Stimulated activated memory B cell treated with anti-CD40 and anti-IgM and Interleukin-4, amounts not matched to agents 10 μg/mL and 1 μg/mL and 100 μg/mL, for 72 hours (primary cell): ENCODE measurements around the gene RSRC1.
"Not testable (repeated sequence)": the region's sequence is repeated elsewhere in the genome, so short reads cannot be mapped to it uniquely, and the experiment has no call there.

Source experiments
- ATAC-seq: fragments of 150-1000 bp; cut with Tn5 transposase; 2 replicates; pipeline ENCODE4 v1.10.0; 2021
- H3K27ac Mint-ChIP-seq: one replicate; pipeline ENCODE4 v1.8.0; 2022; ENCODE audit warnings: mild to moderate bottlenecking, mixed read lengths
- H3K27me3 Mint-ChIP-seq: one replicate; pipeline ENCODE4 v1.8.0; 2022; ENCODE audit warnings: mixed read lengths
- H3K36me3 Mint-ChIP-seq: one replicate; pipeline ENCODE4 v1.8.0; 2022; ENCODE audit warnings: mixed read lengths
- H3K4me1 Mint-ChIP-seq: one replicate; pipeline ENCODE4 v1.8.0; 2022; ENCODE audit warnings: mixed read lengths
- H3K4me3 Mint-ChIP-seq: one replicate; pipeline ENCODE4 v1.8.0; 2022; ENCODE audit warnings: mild to moderate bottlenecking, moderate library complexity, mixed read lengths
- H3K9me3 Mint-ChIP-seq: one replicate; pipeline ENCODE4 v1.8.0; 2022; ENCODE audit warnings: mixed read lengths

RSRC1 gene

GRCh38 chr3:158483701-158484235 lies 373.9 kb downstream of the RSRC1 start:
- no peak overlapping the region for H3K27ac Mint-ChIP-seq
- ATAC-seq = no peak
- no peak overlapping the region for H3K4me3 Mint-ChIP-seq
- no peaks in the 10 kb centered on the region for H3K36me3 Mint-ChIP-seq
- H3K27me3 Mint-ChIP-seq = no peaks in the 10 kb centered on the region
- no peaks in the 10 kb centered on the region for H3K9me3 Mint-ChIP-seq
- H3K4me1 Mint-ChIP-seq = no peaks in the 10 kb centered on the region

GRCh38 chr3:158486200-158486599 lies 376.3 kb downstream of the RSRC1 start:
- Mint-ChIP-seq H3K36me3 (peaks cover 6% of the 10 kb centered on the region), H3K27me3 (no peaks in the 10 kb centered on the region), H3K4me3 (no peak overlapping the region), H3K27ac (no peak overlapping the region), H3K9me3 (peaks cover 2% of the 10 kb centered on the region), H3K4me1 (no peaks in the 10 kb centered on the region)
- no peak for ATAC-seq

GRCh38 chr3:158488670-158489069 lies 378.8 kb downstream of the RSRC1 start:
- Mint-ChIP-seq H3K4me3 (no peak overlapping the region), H3K27ac (no peak overlapping the region), H3K9me3 (peaks cover 2% of the 10 kb centered on the region), H3K36me3 (peaks cover 6% of the 10 kb centered on the region), H3K4me1 (no peaks in the 10 kb centered on the region), H3K27me3 (no peaks in the 10 kb centered on the region)
- no peak for ATAC-seq

- Mint-ChIP-seq H3K36me3 (peaks cover 6% of the 10 kb centered on the region), H3K27ac (no peak overlapping the region), H3K4me1 (no peaks in the 10 kb centered on the region), H3K9me3 (peaks cover 2% of the 10 kb centered on the region), H3K27me3 (no peaks in the 10 kb centered on the region), H3K4me3 (no peak overlapping the region)
- no peak for ATAC-seq
These were observed 379.3 kb downstream of the RSRC1 start for GRCh38 chr3:158489181-158489580.

- Mint-ChIP-seq H3K4me1 (no peaks in the 10 kb centered on the region), H3K4me3 (no peak overlapping the region), H3K27me3 (no peaks in the 10 kb centered on the region), H3K36me3 (peaks cover 6% of the 10 kb centered on the region), H3K9me3 (peaks cover 2% of the 10 kb centered on the region), H3K27ac (no peak overlapping the region)
- ATAC-seq = no peak
These were observed 382.1 kb downstream of the RSRC1 start for GRCh38 chr3:158491968-158492367.

GRCh38 chr3:158492685-158493084 lies 382.8 kb downstream of the RSRC1 start:
- Mint-ChIP-seq H3K36me3 (peaks cover 12% of the 10 kb centered on the region), H3K9me3 (peaks cover 4% of the 10 kb centered on the region), H3K4me1 (no peaks in the 10 kb centered on the region), H3K27me3 (no peaks in the 10 kb centered on the region), H3K27ac (no peak overlapping the region), H3K4me3 (no peak overlapping the region)
- ATAC-seq = no peak

GRCh38 chr3:158493931-158494330 lies 384.0 kb downstream of the RSRC1 start:
- H3K36me3 Mint-ChIP-seq = peaks cover 24% of the 10 kb centered on the region
- H3K27ac Mint-ChIP-seq = no peak overlapping the region
- H3K4me3 Mint-ChIP-seq = no peak overlapping the region

GRCh38 chr3:158494673-158495072 lies 384.8 kb downstream of the RSRC1 start:
- ATAC-seq = no peak
- Mint-ChIP-seq H3K27me3 (no peaks in the 10 kb centered on the region), H3K4me3 (no peak overlapping the region), H3K9me3 (peaks cover 14% of the 10 kb centered on the region), H3K27ac (no peak overlapping the region), H3K36me3 (peaks cover 26% of the 10 kb centered on the region), H3K4me1 (no peaks in the 10 kb centered on the region)

More at GRCh38 chr3:158493931-158494330, 384.0 kb downstream of the RSRC1 start:
- Mint-ChIP-seq H3K4me1 (no peaks in the 10 kb centered on the region), H3K9me3 (peaks cover 13% of the 10 kb centered on the region), H3K27me3 (no peaks in the 10 kb centered on the region)
- no peak for ATAC-seq

GRCh38 chr3:158495398-158495902 lies 385.6 kb downstream of the RSRC1 start:
- H3K9me3 Mint-ChIP-seq = peaks cover 16% of the 10 kb centered on the region
- not testable (repeated sequence) for H3K27ac Mint-ChIP-seq, H3K27me3 Mint-ChIP-seq, H3K4me1 Mint-ChIP-seq, ATAC-seq, H3K4me3 Mint-ChIP-seq
- peaks cover 25% of the 10 kb centered on the region for H3K36me3 Mint-ChIP-seq

- peaks cover 14% of the 10 kb centered on the region for H3K9me3 Mint-ChIP-seq
- H3K4me3 Mint-ChIP-seq = no peak overlapping the region
- peaks cover 6% of the 10 kb centered on the region for H3K4me1 Mint-ChIP-seq
- no peak for ATAC-seq
- H3K36me3 Mint-ChIP-seq = peaks cover 43% of the 10 kb centered on the region
- no peaks in the 10 kb centered on the region for H3K27me3 Mint-ChIP-seq
- H3K27ac Mint-ChIP-seq = no peak overlapping the region
These were observed 395.2 kb downstream of the RSRC1 start for GRCh38 chr3:158505117-158505516.

GRCh38 chr3:158506456-158506855 lies 396.6 kb downstream of the RSRC1 start:
- ATAC-seq = no peak
- H3K4me1 Mint-ChIP-seq = peaks cover 4% of the 10 kb centered on the region
- H3K4me3 Mint-ChIP-seq = no peak overlapping the region
- H3K27ac Mint-ChIP-seq = no peak overlapping the region
- peaks cover 42% of the 10 kb centered on the region for H3K36me3 Mint-ChIP-seq
- peaks cover 13% of the 10 kb centered on the region for H3K9me3 Mint-ChIP-seq
- H3K27me3 Mint-ChIP-seq = no peaks in the 10 kb centered on the region

- peaks cover 7% of the 10 kb centered on the region for H3K9me3 Mint-ChIP-seq
- H3K4me3 Mint-ChIP-seq = no peak overlapping the region
- H3K36me3 Mint-ChIP-seq = peaks cover 28% of the 10 kb centered on the region
- no peaks in the 10 kb centered on the region for H3K27me3 Mint-ChIP-seq
- H3K4me1 Mint-ChIP-seq = no peaks in the 10 kb centered on the region
- ATAC-seq = no peak
- H3K27ac Mint-ChIP-seq = no peak overlapping the region
These were observed 398.6 kb downstream of the RSRC1 start for GRCh38 chr3:158508481-158508880.

GRCh38 chr3:158509891-158510290 lies 400.0 kb downstream of the RSRC1 start:
- H3K27me3 Mint-ChIP-seq = no peaks in the 10 kb centered on the region
- H3K4me3 Mint-ChIP-seq = no peak overlapping the region
- no peaks in the 10 kb centered on the region for H3K4me1 Mint-ChIP-seq
- H3K9me3 Mint-ChIP-seq = peaks cover 12% of the 10 kb centered on the region
- H3K36me3 Mint-ChIP-seq = peaks cover 35% of the 10 kb centered on the region
- no peak for ATAC-seq
- no peak overlapping the region for H3K27ac Mint-ChIP-seq

GRCh38 chr3:158516729-158517128 lies 406.8 kb downstream of the RSRC1 start:
- peaks cover 39% of the 10 kb centered on the region for H3K36me3 Mint-ChIP-seq
- H3K27me3 Mint-ChIP-seq, H3K4me1 Mint-ChIP-seq, H3K27ac Mint-ChIP-seq, ATAC-seq, H3K4me3 Mint-ChIP-seq, H3K9me3 Mint-ChIP-seq: not testable (repeated sequence)

GRCh38 chr3:158519776-158520175 lies 409.9 kb downstream of the RSRC1 start:
- Mint-ChIP-seq H3K27ac (no peak overlapping the region), H3K4me3 (no peak overlapping the region), H3K27me3 (no peaks in the 10 kb centered on the region), H3K36me3 (peaks cover 33% of the 10 kb centered on the region), H3K4me1 (no peaks in the 10 kb centered on the region), H3K9me3 (peaks cover 5% of the 10 kb centered on the region)
- ATAC-seq = no peak

- peaks cover 5% of the 10 kb centered on the region for H3K9me3 Mint-ChIP-seq
- no peak overlapping the region for H3K27ac Mint-ChIP-seq
- no peaks in the 10 kb centered on the region for H3K4me1 Mint-ChIP-seq
- no peak for ATAC-seq
- H3K27me3 Mint-ChIP-seq = no peaks in the 10 kb centered on the region
- H3K4me3 Mint-ChIP-seq = no peak overlapping the region
- peaks cover 31% of the 10 kb centered on the region for H3K36me3 Mint-ChIP-seq
These were observed 410.5 kb downstream of the RSRC1 start for GRCh38 chr3:158520433-158520832.
